H9 (cell line): ENCODE results near the gene MYCBPAP. TPM values are rescaled to one million over a fixed set of nuclear protein-coding genes. Genes with fewer than 3 reads are reported as not detected.

Source experiments
- DNase-seq: peaks from one replicate; pipeline ENCODE4 v3.0.0-alpha.2; 2017
- H2AFZ ChIP-seq: one replicate; pipeline ENCODE4 v1.6.1; 2013; ENCODE audit warnings: mild to moderate bottlenecking, low read length, control low read depth, moderate library complexity
- H2AK5ac ChIP-seq: 2 replicates; pipeline ENCODE4 v1.6.1; 2013; ENCODE audit warnings: low read length, control low read depth, mixed read lengths; ENCODE audit not compliant: insufficient read length
- H2BK120ac ChIP-seq: one replicate; pipeline ENCODE4 v1.6.1; 2013; ENCODE audit warnings: low read depth, mild to moderate bottlenecking, low read length, control low read depth, inconsistent platforms; ENCODE audit not compliant: poor library complexity, severe bottlenecking
- H2BK12ac ChIP-seq: 2 replicates; pipeline ENCODE4 v1.6.1; 2013; ENCODE audit warnings: low read length, control low read depth, mixed read lengths, low read depth; ENCODE audit not compliant: insufficient read length
- H2BK15ac ChIP-seq: 2 replicates; pipeline ENCODE4 v1.6.1; 2013; ENCODE audit warnings: low read depth, low read length, control low read depth
- H2BK20ac ChIP-seq: one replicate; pipeline ENCODE4 v1.6.1; 2013; ENCODE audit warnings: low read depth, mild to moderate bottlenecking, low read length, control low read depth, inconsistent platforms; ENCODE audit not compliant: poor library complexity, severe bottlenecking
- H2BK5ac ChIP-seq: 2 replicates; pipeline ENCODE4 v1.6.1; 2013; ENCODE audit warnings: low read length, control low read depth, mixed read lengths; ENCODE audit not compliant: insufficient read length
- H3K14ac ChIP-seq: 2 replicates; pipeline ENCODE4 v1.6.1; 2013; ENCODE audit warnings: low read length, control low read depth; ENCODE audit not compliant: insufficient read depth
- H3K18ac ChIP-seq: 2 replicates; pipeline ENCODE4 v1.6.1; 2013; ENCODE audit warnings: low read depth, mild to moderate bottlenecking, mixed read lengths, low read length, control low read depth; ENCODE audit not compliant: insufficient read length
- H3K23ac ChIP-seq: 2 replicates; pipeline ENCODE4 v1.6.1; 2013; ENCODE audit warnings: low read length, control low read depth, mixed read lengths, low read depth; ENCODE audit not compliant: insufficient read length
- H3K23me2 ChIP-seq: 2 replicates; pipeline ENCODE4 v1.6.1; 2013; ENCODE audit warnings: low read depth, mild to moderate bottlenecking, mixed read lengths, low read length, control low read depth; ENCODE audit not compliant: insufficient read length, poor library complexity, severe bottlenecking
- H3K27ac ChIP-seq: 2 replicates; pipeline ENCODE4 v1.5.1; 2013; ENCODE audit warnings: low read length, control low read depth, mixed read lengths, low read depth; ENCODE audit not compliant: insufficient read length
- H3K27me3 ChIP-seq: 2 replicates; pipeline ENCODE4 v1.6.1; 2013; ENCODE audit warnings: low read length, control low read depth, inconsistent platforms; ENCODE audit not compliant: insufficient read depth
- H3K4ac ChIP-seq: 2 replicates; pipeline ENCODE4 v1.6.1; 2013; ENCODE audit warnings: low read depth, mild to moderate bottlenecking, control low read depth, inconsistent platforms, low read length, moderate library complexity
- H3K4me1 ChIP-seq: 2 replicates; pipeline ENCODE4 v1.6.1; 2013; ENCODE audit warnings: low read length, control low read depth, inconsistent platforms; ENCODE audit not compliant: insufficient read depth
- H3K4me2 ChIP-seq: 2 replicates; pipeline ENCODE4 v1.6.1; 2013; ENCODE audit warnings: low read length, control low read depth, mixed read lengths; ENCODE audit not compliant: insufficient read length, insufficient read depth
- H3K56ac ChIP-seq: 2 replicates; pipeline ENCODE4 v1.6.1; 2013; ENCODE audit warnings: low read depth, mild to moderate bottlenecking, mixed read lengths, low read length, control low read depth; ENCODE audit not compliant: insufficient read length
- H3K79me1 ChIP-seq: 2 replicates; pipeline ENCODE4 v1.6.1; 2013; ENCODE audit warnings: low read depth, mild to moderate bottlenecking, moderate library complexity, low read length, control low read depth, inconsistent platforms; ENCODE audit not compliant: insufficient read depth, poor library complexity, severe bottlenecking
- H3K79me2 ChIP-seq: 2 replicates; pipeline ENCODE4 v1.6.1; 2013; ENCODE audit warnings: low read length, control low read depth, inconsistent platforms; ENCODE audit not compliant: insufficient read depth
- H3K9ac ChIP-seq: 2 replicates; pipeline ENCODE4 v1.6.1; 2013; ENCODE audit warnings: low read length, control low read depth, mixed read lengths; ENCODE audit not compliant: insufficient read length; ENCODE audit errors: extremely low read depth
- H3K9me3 ChIP-seq: one replicate; pipeline ENCODE4 v1.6.1; 2013; ENCODE audit warnings: low read depth, low read length, inconsistent platforms; ENCODE audit not compliant: control insufficient read depth
- H3T11ph ChIP-seq: one replicate; pipeline ENCODE4 v1.6.1; 2013; ENCODE audit warnings: mild to moderate bottlenecking, low read length, control low read depth, inconsistent platforms
- H4K20me1 ChIP-seq: one replicate; pipeline ENCODE4 v1.6.1; 2013; ENCODE audit not compliant: control insufficient read depth, insufficient read length, insufficient read depth
- H4K5ac ChIP-seq: 2 replicates; pipeline ENCODE4 v1.6.1; 2013; ENCODE audit warnings: low read depth, mild to moderate bottlenecking, mixed read lengths, low read length, control low read depth; ENCODE audit not compliant: insufficient read length
- H4K8ac ChIP-seq: replicated peaks from 2 replicates; pipeline ENCODE4 v1.6.1; 2013; ENCODE audit warnings: low read length, control low read depth, mixed read lengths, low read depth; ENCODE audit not compliant: insufficient read length
- H4K91ac ChIP-seq: 2 replicates; pipeline ENCODE4 v1.6.1; 2013; ENCODE audit warnings: low read depth, mild to moderate bottlenecking, moderate library complexity, mixed read lengths, low read length, control low read depth; ENCODE audit not compliant: insufficient read length
- H3K27ac Mint-ChIP-seq, 3 experiments: 2 replicates in 2 of 3; 3 replicates in 1 of 3; pipeline ENCODE4 v1.8.0; 2020 to 2021; ENCODE audit warnings: mixed read lengths in 3 of 3, mild to moderate bottlenecking in 1 of 3, moderate library complexity in 1 of 3
- H3K27me3 Mint-ChIP-seq: 2 replicates; pipeline ENCODE4 v1.8.0; 2021; ENCODE audit warnings: low read depth, mild to moderate bottlenecking, moderate library complexity, mixed read lengths
- H3K36me3 Mint-ChIP-seq, 3 experiments: 2 replicates in 2 of 3; 3 replicates in 1 of 3; pipeline ENCODE4 v1.8.0; 2020 to 2021; ENCODE audit warnings: low read depth in 3 of 3, mixed read lengths in 3 of 3; ENCODE audit not compliant: insufficient read depth in 1 of 3
- H3K4me1 Mint-ChIP-seq, 2 experiments: 2 replicates each; pipeline ENCODE4 v1.8.0; 2020; ENCODE audit warnings: mixed read lengths in 2 of 2
- H3K4me3 Mint-ChIP-seq, 2 experiments: 2 replicates in 1 of 2; 3 replicates in 1 of 2; pipeline ENCODE4 v1.8.0; 2020 to 2021; ENCODE audit warnings: mild to moderate bottlenecking in 2 of 2, mixed read lengths in 2 of 2, moderate library complexity in 1 of 2
- H3K9me3 Mint-ChIP-seq, 2 experiments: 2 replicates in 1 of 2; 3 replicates in 1 of 2; pipeline ENCODE4 v1.8.0; 2020; ENCODE audit warnings: mild to moderate bottlenecking in 2 of 2, mixed read lengths in 2 of 2, moderate library complexity in 1 of 2
- WGBS: extraction: QIAGEN DNeasy Blood & Tissue Kit; methylation state at CpG from one replicate; pipeline ENCODE4 v1.1.7; 2013; ENCODE audit warnings: missing lambda C conversion rate, low lambda C conversion rate, mixed read lengths; ENCODE audit not compliant: insufficient read length; ENCODE audit errors: extremely low coverage; 5-methylcytosine and 5-hydroxymethylcytosine counted together
- total RNA-seq: library from RNA; stranded (reverse); gene quantifications from 2 replicates; pipeline ENCODE4 v1.2.1, GENCODE V29; 2021
- TF ChIP-seq, protein P1 (sequence below): fragments of 200-600 bp; sonication (generic); conservative IDR thresholded peaks from 3 replicates; pipeline ENCODE4 v1.8.0; 2021; ENCODE audit warnings: antibody characterized with exemption, mild to moderate bottlenecking

MYCBPAP gene
- total RNA-seq, 1 experiment from 2014 or later: 1.7 TPM

DNA sequence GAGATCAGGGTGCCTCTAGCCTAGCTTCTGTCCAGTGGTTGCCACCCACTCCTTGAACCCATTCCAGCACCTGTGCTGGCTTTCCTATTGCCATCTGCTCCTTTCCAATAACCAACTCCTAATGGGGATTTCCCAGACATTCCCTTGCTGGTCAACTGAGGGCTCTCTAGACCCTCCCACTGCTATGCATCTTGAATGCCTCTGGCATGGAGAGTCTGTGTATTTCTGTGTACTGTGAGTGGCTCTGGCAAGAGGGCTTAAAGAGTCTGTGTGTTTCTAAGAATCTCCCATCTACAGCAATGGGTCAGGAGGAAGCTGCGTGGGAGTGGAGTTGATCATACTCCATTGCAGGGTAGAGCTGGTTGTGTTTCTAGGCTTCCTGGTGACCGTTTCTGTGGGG lies 13.3 kb downstream of the MYCBPAP start:
- no peaks in the 10 kb centered on the region for H3K27me3 ChIP-seq
- WGBS: no CpG with 5 or more reads among the region's 2 CpGs
- no peaks in the 10 kb centered on the region for H3K36me3 Mint-ChIP-seq

More for the DNA sequence above, 13.3 kb downstream of the MYCBPAP start:
- H2BK5ac ChIP-seq: no peak overlapping the region
- H3K18ac ChIP-seq: no peak overlapping the region
- H4K5ac ChIP-seq: no peak overlapping the region
- no peak overlapping the region for H3K27ac ChIP-seq
- no peaks in the 10 kb centered on the region for H3K79me2 ChIP-seq
- no peak overlapping the region for H4K91ac ChIP-seq
- Mint-ChIP-seq H3K27ac (no peak overlapping the region), H3K4me3 (no peak overlapping the region), H3K27me3 (peaks cover 3% of the 10 kb centered on the region; the same call in 1 of the 2 replicates), H3K9me3 (no peaks in the 10 kb centered on the region), H3K4me1 (peaks cover 4 to 8% of the 10 kb centered on the region in 2 experiments; a peak in 2 of 4 replicates)
- H4K20me1 ChIP-seq: no peaks in the 10 kb centered on the region
- H3K56ac ChIP-seq: no peak overlapping the region
- no peak overlapping the region for H2BK15ac ChIP-seq
- no peak overlapping the region for H3K14ac ChIP-seq
- H3K23ac ChIP-seq: no peak overlapping the region
- H3K9ac ChIP-seq: no peak overlapping the region
- DNase-seq: no peak
- H2AFZ ChIP-seq: no peak overlapping the region
- no peak overlapping the region for H4K8ac ChIP-seq
- no peak overlapping the region for H2BK12ac ChIP-seq
- H2AK5ac ChIP-seq: no peak overlapping the region
- no peaks in the 10 kb centered on the region for H3K9me3 ChIP-seq
- no peaks in the 10 kb centered on the region for H3K4me1 ChIP-seq
- no peak overlapping the region for H3K4ac ChIP-seq
- H3T11ph ChIP-seq: no peak overlapping the region
- no peaks in the 10 kb centered on the region for H3K23me2 ChIP-seq
- H2BK20ac ChIP-seq: no peak overlapping the region
- no peaks in the 10 kb centered on the region for H3K79me1 ChIP-seq
- no peak overlapping the region for H3K4me2 ChIP-seq
- no peak overlapping the region for H2BK120ac ChIP-seq
- TF ChIP-seq, protein P1, sequence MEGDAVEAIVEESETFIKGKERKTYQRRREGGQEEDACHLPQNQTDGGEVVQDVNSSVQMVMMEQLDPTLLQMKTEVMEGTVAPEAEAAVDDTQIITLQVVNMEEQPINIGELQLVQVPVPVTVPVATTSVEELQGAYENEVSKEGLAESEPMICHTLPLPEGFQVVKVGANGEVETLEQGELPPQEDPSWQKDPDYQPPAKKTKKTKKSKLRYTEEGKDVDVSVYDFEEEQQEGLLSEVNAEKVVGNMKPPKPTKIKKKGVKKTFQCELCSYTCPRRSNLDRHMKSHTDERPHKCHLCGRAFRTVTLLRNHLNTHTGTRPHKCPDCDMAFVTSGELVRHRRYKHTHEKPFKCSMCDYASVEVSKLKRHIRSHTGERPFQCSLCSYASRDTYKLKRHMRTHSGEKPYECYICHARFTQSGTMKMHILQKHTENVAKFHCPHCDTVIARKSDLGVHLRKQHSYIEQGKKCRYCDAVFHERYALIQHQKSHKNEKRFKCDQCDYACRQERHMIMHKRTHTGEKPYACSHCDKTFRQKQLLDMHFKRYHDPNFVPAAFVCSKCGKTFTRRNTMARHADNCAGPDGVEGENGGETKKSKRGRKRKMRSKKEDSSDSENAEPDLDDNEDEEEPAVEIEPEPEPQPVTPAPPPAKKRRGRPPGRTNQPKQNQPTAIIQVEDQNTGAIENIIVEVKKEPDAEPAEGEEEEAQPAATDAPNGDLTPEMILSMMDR: no peak
